ENCODE results near the gene SAP30BP.

SAP30BP gene

DNA sequence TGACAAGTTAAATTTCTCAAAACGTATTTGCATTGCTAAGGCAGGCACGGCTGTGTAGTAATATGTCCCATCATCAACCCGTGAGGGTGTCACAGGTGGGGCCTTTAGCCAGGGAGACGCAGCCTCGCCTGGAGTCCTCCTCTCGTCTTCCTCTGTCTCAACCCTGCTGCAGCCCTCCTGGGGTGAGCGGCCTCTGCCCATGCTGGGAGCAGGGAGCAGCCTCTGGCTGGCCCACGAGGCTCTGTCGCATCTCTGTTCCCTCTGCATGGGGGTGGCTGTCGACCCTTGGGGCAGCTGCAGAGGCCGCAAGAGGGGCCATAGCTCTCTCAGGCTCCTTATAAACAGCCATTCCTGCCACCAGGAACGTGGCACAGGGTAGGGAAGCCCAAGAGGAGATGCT lies 34.7 kb upstream of the SAP30BP start:
- Histone ChIP-seq H4K20me1 (ENCODE audit: insufficient read depth) (no peaks in the 10 kb centered on the region), H3K9ac (no peak overlapping the region), H2AFZ (ENCODE audit: low read depth) (no peak overlapping the region), H3K4me3 (IDR thresholded peaks at IDR 0.05; ENCODE audit: insufficient read depth, low read depth, low read length) (no peak overlapping the region), H3K27ac (no peak overlapping the region), H3K4me1 (ENCODE audit: low read depth, poor library complexity, severe bottlenecking) (peaks cover 14% of the 10 kb centered on the region), H3K79me2 (ENCODE audit: insufficient read depth, low read depth) (no peaks in the 10 kb centered on the region), H3K4me2 (no peak overlapping the region; the same call in 1 of the 2 replicates), H3K36me3 (ENCODE audit: insufficient read depth) (no peaks in the 10 kb centered on the region), H3K27me3 (ENCODE audit: insufficient read depth, low read depth) (no peaks in the 10 kb centered on the region)
- TF ChIP-seq, protein P1, sequence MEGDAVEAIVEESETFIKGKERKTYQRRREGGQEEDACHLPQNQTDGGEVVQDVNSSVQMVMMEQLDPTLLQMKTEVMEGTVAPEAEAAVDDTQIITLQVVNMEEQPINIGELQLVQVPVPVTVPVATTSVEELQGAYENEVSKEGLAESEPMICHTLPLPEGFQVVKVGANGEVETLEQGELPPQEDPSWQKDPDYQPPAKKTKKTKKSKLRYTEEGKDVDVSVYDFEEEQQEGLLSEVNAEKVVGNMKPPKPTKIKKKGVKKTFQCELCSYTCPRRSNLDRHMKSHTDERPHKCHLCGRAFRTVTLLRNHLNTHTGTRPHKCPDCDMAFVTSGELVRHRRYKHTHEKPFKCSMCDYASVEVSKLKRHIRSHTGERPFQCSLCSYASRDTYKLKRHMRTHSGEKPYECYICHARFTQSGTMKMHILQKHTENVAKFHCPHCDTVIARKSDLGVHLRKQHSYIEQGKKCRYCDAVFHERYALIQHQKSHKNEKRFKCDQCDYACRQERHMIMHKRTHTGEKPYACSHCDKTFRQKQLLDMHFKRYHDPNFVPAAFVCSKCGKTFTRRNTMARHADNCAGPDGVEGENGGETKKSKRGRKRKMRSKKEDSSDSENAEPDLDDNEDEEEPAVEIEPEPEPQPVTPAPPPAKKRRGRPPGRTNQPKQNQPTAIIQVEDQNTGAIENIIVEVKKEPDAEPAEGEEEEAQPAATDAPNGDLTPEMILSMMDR (conservative IDR thresholded peaks at IDR 0.05; ENCODE audit: low read depth, low read length): no peak

DNA sequence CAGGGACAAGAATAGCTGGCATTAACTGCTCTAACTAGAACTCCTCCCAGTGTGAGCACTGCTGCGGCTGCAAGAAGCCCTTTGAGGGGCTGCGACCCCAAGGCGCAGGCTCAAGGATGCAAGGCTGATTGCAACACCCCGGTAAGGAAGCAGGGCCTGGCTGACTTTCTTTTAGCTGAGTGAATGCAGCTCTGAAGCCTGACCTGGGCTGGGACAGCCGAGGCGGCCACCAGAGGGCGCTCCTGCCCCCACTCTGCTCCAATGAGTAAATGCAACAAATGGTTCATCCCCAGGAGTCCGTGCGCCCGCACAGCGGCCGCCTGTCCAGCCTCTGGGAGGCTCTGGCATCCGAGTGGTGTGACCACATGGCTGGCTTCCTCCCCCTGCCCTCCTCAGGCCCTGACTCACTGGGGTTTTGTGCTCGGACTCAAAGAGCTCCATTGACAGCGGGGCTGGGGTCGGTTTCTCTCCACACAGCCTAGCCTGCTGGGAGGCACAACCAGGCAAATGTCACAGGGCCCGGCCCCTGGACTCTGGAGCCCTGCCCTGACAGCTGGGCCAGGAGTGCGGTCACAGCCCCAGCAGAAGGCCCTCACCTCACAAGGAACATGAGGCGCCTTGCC lies 34.2 kb upstream of the SAP30BP start, which contains the start of gene SMIM5:
Gene SMIM5 (plus strand): TSS at position 572 of the 623 bp plus-strand sequence. CDS start 6,768 bp downstream, outside the sequence.
- H3K36me3 ChIP-seq (ENCODE audit: insufficient read depth): no peaks in the 10 kb centered on the region
- H3K79me2 ChIP-seq (ENCODE audit: insufficient read depth, low read depth): no peaks in the 10 kb centered on the region
- no peak within 1 kb of the TSS for H3K27ac ChIP-seq
- no peak within 1 kb of the TSS for H2AFZ ChIP-seq (ENCODE audit: low read depth)
- H3K4me3 ChIP-seq (IDR thresholded peaks at IDR 0.05; ENCODE audit: insufficient read depth, low read depth, low read length): no peak within 1 kb of the TSS
- H3K4me2 ChIP-seq: peak within 1 kb of the TSS; percentile 44; the same call in 1 of the 2 replicates
- TF ChIP-seq, protein P1 (conservative IDR thresholded peaks at IDR 0.05; ENCODE audit: low read depth, low read length): peak; percentile 95
- peaks cover 14% of the 10 kb centered on the region for H3K4me1 ChIP-seq (ENCODE audit: low read depth, poor library complexity, severe bottlenecking)
- H4K20me1 ChIP-seq (ENCODE audit: insufficient read depth): no peaks in the 10 kb centered on the region
- H3K9ac ChIP-seq: 0 out of 2 replicates have a peak within 1 kb of the TSS, but pooled peaks have one; percentile 22
- H3K27me3 ChIP-seq (ENCODE audit: insufficient read depth, low read depth): no peaks in the 10 kb centered on the region

DNA sequence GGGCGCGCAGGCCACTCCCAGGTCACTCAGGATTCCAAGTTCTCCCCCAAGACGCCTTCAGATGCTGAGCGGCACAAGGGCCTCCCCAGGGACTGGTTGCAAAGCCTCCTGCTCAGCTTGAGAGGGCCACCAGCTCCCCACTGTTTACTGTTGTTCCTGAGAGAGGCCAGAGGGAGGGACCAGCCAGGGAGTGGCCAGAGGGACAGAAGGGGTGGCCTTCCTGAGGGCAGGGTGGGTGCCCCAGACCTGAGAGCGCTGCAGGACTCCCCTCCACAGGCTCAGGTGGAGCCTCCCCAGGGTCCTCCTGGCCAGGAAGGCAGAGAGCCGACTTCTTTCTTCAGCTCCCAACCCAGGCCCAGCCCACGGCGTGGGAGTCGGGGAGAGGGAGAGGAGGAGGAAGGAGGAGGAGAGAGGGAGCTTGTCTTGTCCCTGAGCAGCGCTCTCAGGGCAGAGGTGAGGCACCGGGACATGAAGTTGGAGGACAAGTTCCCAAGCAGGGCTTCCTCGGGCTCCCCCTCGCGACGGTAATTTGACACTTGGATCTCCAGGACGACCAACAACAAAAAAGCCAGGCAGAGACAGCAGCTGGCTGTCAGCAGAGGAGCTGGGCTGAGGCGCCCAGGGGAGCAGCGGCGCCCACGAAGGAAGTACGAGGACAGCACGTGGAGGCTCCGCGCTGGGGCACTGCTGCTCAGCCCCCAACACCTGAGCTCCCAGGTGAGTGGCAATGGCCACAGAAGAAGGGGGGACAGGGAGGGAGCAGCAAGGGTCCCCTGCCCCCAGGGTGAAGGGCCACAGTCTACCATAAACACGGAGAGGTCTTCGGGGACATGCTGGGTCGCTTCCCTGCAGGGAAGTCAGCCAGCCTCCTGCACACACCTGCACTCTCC lies 33.4 kb upstream of the SAP30BP start:
- no peak overlapping the region for H3K27ac ChIP-seq
- H3K79me2 ChIP-seq (ENCODE audit: insufficient read depth, low read depth): no peaks in the 10 kb centered on the region
- 0 out of 2 replicates have a peak overlapping the region, but pooled peaks have one; percentile 22 for H3K9ac ChIP-seq
- peaks cover 14% of the 10 kb centered on the region for H3K4me1 ChIP-seq (ENCODE audit: low read depth, poor library complexity, severe bottlenecking)
- H2AFZ ChIP-seq (ENCODE audit: low read depth): no peak overlapping the region
- no peaks in the 10 kb centered on the region for H3K36me3 ChIP-seq (ENCODE audit: insufficient read depth)
- no peaks in the 10 kb centered on the region for H4K20me1 ChIP-seq (ENCODE audit: insufficient read depth)
- H3K27me3 ChIP-seq (ENCODE audit: insufficient read depth, low read depth): no peaks in the 10 kb centered on the region
- TF ChIP-seq, protein P1 (conservative IDR thresholded peaks at IDR 0.05; ENCODE audit: low read depth, low read length): peak; percentile 45; the same call in 1 of the 2 replicates
- no peak overlapping the region for H3K4me3 ChIP-seq (IDR thresholded peaks at IDR 0.05; ENCODE audit: insufficient read depth, low read depth, low read length)
- peak overlapping the region; percentile 44; the same call in 1 of the 2 replicates for H3K4me2 ChIP-seq

DNA sequence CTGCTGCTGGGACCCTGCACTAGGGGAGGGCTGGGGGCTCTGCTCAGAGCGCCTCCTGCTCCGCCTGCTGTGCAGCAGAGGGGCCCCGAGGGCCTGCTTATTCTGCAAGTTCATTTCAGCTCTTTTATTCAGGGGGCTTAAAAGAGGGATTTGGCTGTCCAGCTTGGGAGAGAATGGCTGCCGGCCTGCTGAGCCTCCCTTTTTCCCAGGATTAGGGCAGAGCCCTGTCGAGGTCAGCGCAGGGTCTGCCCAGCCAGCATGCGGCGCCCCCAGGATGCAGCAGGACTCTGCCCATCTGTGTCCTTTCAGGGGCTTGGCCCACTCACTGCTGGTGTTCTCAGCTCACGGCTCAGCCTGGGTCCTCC lies 32.8 kb upstream of the SAP30BP start:
- Histone ChIP-seq H2AFZ (ENCODE audit: low read depth) (no peak overlapping the region), H3K36me3 (ENCODE audit: insufficient read depth) (no peaks in the 10 kb centered on the region), H4K20me1 (ENCODE audit: insufficient read depth) (no peaks in the 10 kb centered on the region), H3K4me3 (IDR thresholded peaks at IDR 0.05; ENCODE audit: insufficient read depth, low read depth, low read length) (no peak overlapping the region), H3K4me2 (peak overlapping the region; percentile 30; the same call in 1 of the 2 replicates), H3K27ac (no peak overlapping the region), H3K27me3 (ENCODE audit: insufficient read depth, low read depth) (no peaks in the 10 kb centered on the region), H3K9ac (no peak overlapping the region), H3K4me1 (ENCODE audit: low read depth, poor library complexity, severe bottlenecking) (peaks cover 14% of the 10 kb centered on the region), H3K79me2 (ENCODE audit: insufficient read depth, low read depth) (no peaks in the 10 kb centered on the region)
- TF ChIP-seq, protein P1 (conservative IDR thresholded peaks at IDR 0.05; ENCODE audit: low read depth, low read length): no peak

Measured in KMS-11 (cell line).